ENCODE measurements around the gene UPF3A. TPM values are rescaled to one million over a fixed set of nuclear protein-coding genes. Genes with fewer than 3 reads are reported as not detected.
A peak's percentile ranks its signal among the peaks of the same experiment; 100 is the strongest.

Gene UPF3A
- total and polyA plus RNA-seq, 8 donors = 20.4 to 186 (median 43.3) TPM

GRCh38 chr13:114319441-114319913 is 38.1 kb downstream of the UPF3A start:
- Histone ChIP-seq H3K27ac (peak overlapping the region in 1 of 5 donors; percentile 17), H3K4me1 (peaks cover 31 to 57% (median 45%) of the 10 kb centered on the region in 4 donors), H3K9me3 (no peaks in the 10 kb centered on the region), H3K36me3 (peaks cover 29 to 44% (median 38%) of the 10 kb centered on the region in 4 donors), H3K27me3 (no peaks in the 10 kb centered on the region), H3K4me3 (no peak overlapping the region)
- no peak for DNase-seq
- WGBS, 5 donors = 61 to 72% (median 66%) methylated on average over 3 of the region's 3 CpGs
- intact Hi-C loops (cut with DNase I; ENCODE audit: low total_unique reads) = no loop called here
- TF ChIP-seq POLR2AphosphoS5 (IDR thresholded peaks at IDR 0.05) (no peak), EP300 (IDR thresholded peaks at IDR 0.05) (no peak), POLR2A (IDR thresholded peaks at IDR 0.05) (no peak)
- TF ChIP-seq, protein P1, sequence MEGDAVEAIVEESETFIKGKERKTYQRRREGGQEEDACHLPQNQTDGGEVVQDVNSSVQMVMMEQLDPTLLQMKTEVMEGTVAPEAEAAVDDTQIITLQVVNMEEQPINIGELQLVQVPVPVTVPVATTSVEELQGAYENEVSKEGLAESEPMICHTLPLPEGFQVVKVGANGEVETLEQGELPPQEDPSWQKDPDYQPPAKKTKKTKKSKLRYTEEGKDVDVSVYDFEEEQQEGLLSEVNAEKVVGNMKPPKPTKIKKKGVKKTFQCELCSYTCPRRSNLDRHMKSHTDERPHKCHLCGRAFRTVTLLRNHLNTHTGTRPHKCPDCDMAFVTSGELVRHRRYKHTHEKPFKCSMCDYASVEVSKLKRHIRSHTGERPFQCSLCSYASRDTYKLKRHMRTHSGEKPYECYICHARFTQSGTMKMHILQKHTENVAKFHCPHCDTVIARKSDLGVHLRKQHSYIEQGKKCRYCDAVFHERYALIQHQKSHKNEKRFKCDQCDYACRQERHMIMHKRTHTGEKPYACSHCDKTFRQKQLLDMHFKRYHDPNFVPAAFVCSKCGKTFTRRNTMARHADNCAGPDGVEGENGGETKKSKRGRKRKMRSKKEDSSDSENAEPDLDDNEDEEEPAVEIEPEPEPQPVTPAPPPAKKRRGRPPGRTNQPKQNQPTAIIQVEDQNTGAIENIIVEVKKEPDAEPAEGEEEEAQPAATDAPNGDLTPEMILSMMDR (IDR thresholded peaks at IDR 0.05) = no peak

GRCh38 chr13:114320065-114320464 is 38.7 kb downstream of the UPF3A start:
- Histone ChIP-seq H3K27me3 (no peaks in the 10 kb centered on the region), H3K36me3 (peaks cover 35 to 49% (median 44%) of the 10 kb centered on the region in 4 donors), H3K9me3 (no peaks in the 10 kb centered on the region), H3K27ac (peak overlapping the region in 1 of 5 donors; percentile 17), H3K4me3 (no peak overlapping the region), H3K4me1 (peaks cover 30 to 57% (median 44%) of the 10 kb centered on the region in 4 donors)
- TF ChIP-seq, protein P1 (IDR thresholded peaks at IDR 0.05) = no peak
- TF ChIP-seq POLR2AphosphoS5 (IDR thresholded peaks at IDR 0.05) (no peak), EP300 (IDR thresholded peaks at IDR 0.05) (no peak), POLR2A (IDR thresholded peaks at IDR 0.05) (no peak)
- no peak for DNase-seq
- intact Hi-C loops (cut with DNase I; ENCODE audit: low total_unique reads) = no loop called here

- 89 to 97% (median 94%) methylated on average over 3 of the region's 3 CpGs for WGBS, 5 donors
- Histone ChIP-seq H3K36me3 (peaks cover 35 to 59% (median 55%) of the 10 kb centered on the region in 4 donors), H3K4me3 (no peak overlapping the region), H3K4me1 (peaks cover 22 to 57% (median 39%) of the 10 kb centered on the region in 4 donors), H3K9me3 (no peaks in the 10 kb centered on the region), H3K27me3 (no peaks in the 10 kb centered on the region), H3K27ac (no peak overlapping the region)
- no peak for DNase-seq
- TF ChIP-seq POLR2AphosphoS5 (IDR thresholded peaks at IDR 0.05) (no peak), EP300 (IDR thresholded peaks at IDR 0.05) (no peak), POLR2A (IDR thresholded peaks at IDR 0.05) (no peak)
- TF ChIP-seq, protein P1 (IDR thresholded peaks at IDR 0.05) = no peak
- intact Hi-C loops (cut with DNase I; ENCODE audit: low total_unique reads) = no loop called here
Measured at GRCh38 chr13:114321256-114321655, 39.9 kb downstream of the UPF3A start.

DNA sequence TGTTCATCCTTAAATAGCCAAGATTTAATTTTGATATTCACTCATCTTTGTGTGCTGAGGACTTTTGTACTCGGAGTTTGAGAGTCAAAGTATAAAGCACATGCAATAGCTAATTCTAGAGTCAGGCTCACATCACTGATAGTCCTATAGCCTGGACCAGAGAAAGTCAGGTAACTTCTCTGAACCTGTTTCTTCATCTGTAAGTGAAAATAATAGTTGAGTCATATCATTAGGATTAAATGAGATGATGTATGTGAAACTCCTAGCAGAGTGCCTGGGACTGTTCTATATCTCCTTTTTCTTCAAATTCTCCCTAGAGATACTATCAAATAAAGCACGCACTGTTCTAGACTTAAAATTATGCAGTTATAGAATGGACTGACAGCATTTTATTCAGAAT is 41.9 kb downstream of the UPF3A start:
- Histone ChIP-seq H3K36me3 (peaks cover 35 to 69% (median 64%) of the 10 kb centered on the region in 4 donors), H3K4me3 (no peak overlapping the region), H3K27ac (no peak overlapping the region), H3K27me3 (no peaks in the 10 kb centered on the region), H3K4me1 (peaks cover 5 to 38% (median 24%) of the 10 kb centered on the region in 4 donors), H3K9me3 (no peaks in the 10 kb centered on the region)
- no peak for DNase-seq
- TF ChIP-seq POLR2A (IDR thresholded peaks at IDR 0.05) (no peak), EP300 (IDR thresholded peaks at IDR 0.05) (no peak), POLR2AphosphoS5 (IDR thresholded peaks at IDR 0.05) (no peak)
- TF ChIP-seq, protein P1 (IDR thresholded peaks at IDR 0.05) = no peak
- intact Hi-C loops (cut with DNase I; ENCODE audit: low total_unique reads) = no loop called here
- 90 to 98% (median 95%) methylated on average over 2 of the region's 2 CpGs for WGBS, 5 donors

Data from stomach (tissue), 9 donors.